Measurements from ENCODE around the gene ITPR2.

DNA sequence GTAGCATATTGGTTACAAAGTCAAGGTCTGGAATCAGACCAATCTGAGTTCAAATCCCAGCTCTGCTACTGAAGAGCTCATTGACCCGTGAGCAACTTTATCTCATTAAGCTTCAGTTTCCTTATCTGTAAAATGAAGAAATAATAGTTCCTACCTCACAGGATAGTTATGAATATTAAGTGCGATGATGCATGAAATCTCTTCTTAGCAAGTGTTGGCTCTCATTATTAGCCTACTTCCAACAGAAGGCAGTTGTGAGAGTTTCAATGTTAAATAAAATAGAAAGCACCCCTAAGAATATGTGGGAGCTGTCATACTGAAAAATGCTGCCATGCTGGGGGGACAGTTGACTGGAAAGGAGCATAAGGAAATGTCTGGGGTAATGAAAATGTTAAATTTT, 39.0 kb upstream of the ITPR2 start:
- no peak for TF ChIP-seq POLR2AphosphoS5 (IDR thresholded peaks at IDR 0.05; ENCODE audit: low read depth, low read length)
- no peak for TF ChIP-seq SIN3A (IDR thresholded peaks at IDR 0.05; ENCODE audit: borderline replicate concordance, insufficient read depth, low read length)
- TF ChIP-seq, protein P1, sequence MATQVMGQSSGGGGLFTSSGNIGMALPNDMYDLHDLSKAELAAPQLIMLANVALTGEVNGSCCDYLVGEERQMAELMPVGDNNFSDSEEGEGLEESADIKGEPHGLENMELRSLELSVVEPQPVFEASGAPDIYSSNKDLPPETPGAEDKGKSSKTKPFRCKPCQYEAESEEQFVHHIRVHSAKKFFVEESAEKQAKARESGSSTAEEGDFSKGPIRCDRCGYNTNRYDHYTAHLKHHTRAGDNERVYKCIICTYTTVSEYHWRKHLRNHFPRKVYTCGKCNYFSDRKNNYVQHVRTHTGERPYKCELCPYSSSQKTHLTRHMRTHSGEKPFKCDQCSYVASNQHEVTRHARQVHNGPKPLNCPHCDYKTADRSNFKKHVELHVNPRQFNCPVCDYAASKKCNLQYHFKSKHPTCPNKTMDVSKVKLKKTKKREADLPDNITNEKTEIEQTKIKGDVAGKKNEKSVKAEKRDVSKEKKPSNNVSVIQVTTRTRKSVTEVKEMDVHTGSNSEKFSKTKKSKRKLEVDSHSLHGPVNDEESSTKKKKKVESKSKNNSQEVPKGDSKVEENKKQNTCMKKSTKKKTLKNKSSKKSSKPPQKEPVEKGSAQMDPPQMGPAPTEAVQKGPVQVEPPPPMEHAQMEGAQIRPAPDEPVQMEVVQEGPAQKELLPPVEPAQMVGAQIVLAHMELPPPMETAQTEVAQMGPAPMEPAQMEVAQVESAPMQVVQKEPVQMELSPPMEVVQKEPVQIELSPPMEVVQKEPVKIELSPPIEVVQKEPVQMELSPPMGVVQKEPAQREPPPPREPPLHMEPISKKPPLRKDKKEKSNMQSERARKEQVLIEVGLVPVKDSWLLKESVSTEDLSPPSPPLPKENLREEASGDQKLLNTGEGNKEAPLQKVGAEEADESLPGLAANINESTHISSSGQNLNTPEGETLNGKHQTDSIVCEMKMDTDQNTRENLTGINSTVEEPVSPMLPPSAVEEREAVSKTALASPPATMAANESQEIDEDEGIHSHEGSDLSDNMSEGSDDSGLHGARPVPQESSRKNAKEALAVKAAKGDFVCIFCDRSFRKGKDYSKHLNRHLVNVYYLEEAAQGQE (IDR thresholded peaks at IDR 0.05; ENCODE audit: insufficient read depth in 1 of 2, low read depth in 2 of 2, low read length in 2 of 2), result no peak

Data from PFSK-1 (cell line).